DOHH2 (cell line): ENCODE data around the gene CEMIP2.

Source experiments
- H3F3A ChIP-seq: fragments of 200-600 bp; sonication (generic), shearing (Covaris generic); 2 replicates; pipeline ENCODE4 v1.6.0; 2016; ENCODE audit warnings: antibody characterized with exemption, mild to moderate bottlenecking; ENCODE audit not compliant: control insufficient read depth, insufficient read depth
- H3K27ac ChIP-seq: fragments of 200-600 bp; sonication (generic); 2 replicates; pipeline ENCODE4 v1.5.1; 2014; ENCODE audit warnings: low read depth, mild to moderate bottlenecking, low read length, moderate library complexity
- H3K27me3 ChIP-seq: fragments of 200-600 bp; sonication (generic); 2 replicates; pipeline ENCODE4 v1.6.1; 2014; ENCODE audit warnings: mild to moderate bottlenecking, low read length, mixed read lengths; ENCODE audit not compliant: control insufficient read depth
- H3K36me3 ChIP-seq: fragments of 200-600 bp; sonication (generic); 2 replicates; pipeline ENCODE4 v1.6.1; 2014; ENCODE audit warnings: mild to moderate bottlenecking, low read length, moderate library complexity, mixed read lengths; ENCODE audit not compliant: control insufficient read depth
- H3K4me1 ChIP-seq: fragments of 200-600 bp; sonication (generic); 2 replicates; pipeline ENCODE4 v1.6.1; 2014; ENCODE audit warnings: mild to moderate bottlenecking, low read length, mixed read lengths; ENCODE audit not compliant: control insufficient read depth
- H3K4me2 ChIP-seq: fragments of 200-600 bp; sonication (generic); 2 replicates; pipeline ENCODE4 v1.6.0; 2014; ENCODE audit warnings: mild to moderate bottlenecking, low read length, moderate library complexity
- H3K4me3 ChIP-seq: fragments of 200-600 bp; sonication (generic); 2 replicates; pipeline ENCODE4 v1.5.1; 2014; ENCODE audit warnings: mild to moderate bottlenecking, low read length, mixed read lengths
- H3K79me2 ChIP-seq: fragments of 200-600 bp; sonication (generic); 2 replicates; pipeline ENCODE4 v1.6.1; 2014; ENCODE audit warnings: mild to moderate bottlenecking, low read length, mixed read lengths; ENCODE audit not compliant: control insufficient read depth
- H3K9me2 ChIP-seq: fragments of 200-600 bp; sonication (generic); replicated peaks from 2 replicates; pipeline ENCODE4 v1.6.1; 2014; ENCODE audit warnings: mild to moderate bottlenecking, low read length, mixed read lengths; ENCODE audit not compliant: control insufficient read depth
- H3K9me3 ChIP-seq: fragments of 200-600 bp; sonication (generic); 2 replicates; pipeline ENCODE4 v1.6.1; 2014; ENCODE audit warnings: antibody characterized with exemption, low read length, mixed read lengths; ENCODE audit not compliant: control insufficient read depth, insufficient read depth
- H4K20me1 ChIP-seq: fragments of 200-600 bp; sonication (generic); 2 replicates; pipeline ENCODE4 v1.6.0; 2014; ENCODE audit warnings: low read depth, mild to moderate bottlenecking, antibody characterized with exemption, low read length, moderate library complexity; ENCODE audit not compliant: control insufficient read depth, insufficient read depth
- EZH2phosphoT487 ChIP-seq: fragments of 200-600 bp; sonication (generic); IDR thresholded peaks from 2 replicates; pipeline ENCODE4 v1.6.1; 2017; ENCODE audit warnings: borderline replicate concordance, mild to moderate bottlenecking, antibody characterized with exemption, low read length, moderate library complexity, mixed read lengths
- TF ChIP-seq, protein P1 (sequence below): fragments of 200-600 bp; sonication (generic); IDR thresholded peaks from one replicate; pipeline ENCODE4 v1.5.1; 2014; ENCODE audit warnings: antibody characterized with exemption, mild to moderate bottlenecking, low read depth, low read length; ENCODE audit not compliant: poor library complexity, severe bottlenecking

CEMIP2 gene

DNA sequence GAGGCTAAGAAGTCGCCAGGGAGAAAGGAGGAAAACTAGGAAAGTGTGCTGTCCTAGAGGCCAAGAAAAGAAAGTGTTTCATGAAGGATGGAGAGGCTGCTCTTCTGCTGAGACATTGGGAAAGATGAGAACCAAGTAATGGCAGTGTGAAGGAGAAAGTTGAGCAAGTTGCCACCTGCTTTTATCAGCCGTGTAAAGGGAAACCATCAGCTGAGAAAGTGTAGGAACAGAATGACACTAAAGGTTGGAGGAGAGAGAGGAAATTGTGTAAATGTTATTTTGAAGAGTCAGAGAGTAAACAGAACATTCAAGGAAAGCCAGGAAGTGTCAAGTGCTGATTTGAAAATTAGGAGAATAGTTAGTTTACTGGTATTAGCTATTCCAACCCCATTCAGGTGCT lies 125.0 kb downstream of the CEMIP2 start:
- Histone ChIP-seq H3K9me3 (no peaks in the 10 kb centered on the region), H3F3A (no peaks in the 10 kb centered on the region), H3K27ac (no peak overlapping the region), H3K9me2 (no peaks in the 10 kb centered on the region), H3K4me2 (no peak overlapping the region), H3K4me1 (peaks cover 8% of the 10 kb centered on the region), H3K79me2 (no peaks in the 10 kb centered on the region), H3K4me3 (no peak overlapping the region), H4K20me1 (no peaks in the 10 kb centered on the region), H3K36me3 (no peaks in the 10 kb centered on the region), H3K27me3 (peaks cover 4% of the 10 kb centered on the region)
- TF ChIP-seq EZH2phosphoT487, result no peak
- TF ChIP-seq, protein P1, sequence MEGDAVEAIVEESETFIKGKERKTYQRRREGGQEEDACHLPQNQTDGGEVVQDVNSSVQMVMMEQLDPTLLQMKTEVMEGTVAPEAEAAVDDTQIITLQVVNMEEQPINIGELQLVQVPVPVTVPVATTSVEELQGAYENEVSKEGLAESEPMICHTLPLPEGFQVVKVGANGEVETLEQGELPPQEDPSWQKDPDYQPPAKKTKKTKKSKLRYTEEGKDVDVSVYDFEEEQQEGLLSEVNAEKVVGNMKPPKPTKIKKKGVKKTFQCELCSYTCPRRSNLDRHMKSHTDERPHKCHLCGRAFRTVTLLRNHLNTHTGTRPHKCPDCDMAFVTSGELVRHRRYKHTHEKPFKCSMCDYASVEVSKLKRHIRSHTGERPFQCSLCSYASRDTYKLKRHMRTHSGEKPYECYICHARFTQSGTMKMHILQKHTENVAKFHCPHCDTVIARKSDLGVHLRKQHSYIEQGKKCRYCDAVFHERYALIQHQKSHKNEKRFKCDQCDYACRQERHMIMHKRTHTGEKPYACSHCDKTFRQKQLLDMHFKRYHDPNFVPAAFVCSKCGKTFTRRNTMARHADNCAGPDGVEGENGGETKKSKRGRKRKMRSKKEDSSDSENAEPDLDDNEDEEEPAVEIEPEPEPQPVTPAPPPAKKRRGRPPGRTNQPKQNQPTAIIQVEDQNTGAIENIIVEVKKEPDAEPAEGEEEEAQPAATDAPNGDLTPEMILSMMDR, result no peak

DNA sequence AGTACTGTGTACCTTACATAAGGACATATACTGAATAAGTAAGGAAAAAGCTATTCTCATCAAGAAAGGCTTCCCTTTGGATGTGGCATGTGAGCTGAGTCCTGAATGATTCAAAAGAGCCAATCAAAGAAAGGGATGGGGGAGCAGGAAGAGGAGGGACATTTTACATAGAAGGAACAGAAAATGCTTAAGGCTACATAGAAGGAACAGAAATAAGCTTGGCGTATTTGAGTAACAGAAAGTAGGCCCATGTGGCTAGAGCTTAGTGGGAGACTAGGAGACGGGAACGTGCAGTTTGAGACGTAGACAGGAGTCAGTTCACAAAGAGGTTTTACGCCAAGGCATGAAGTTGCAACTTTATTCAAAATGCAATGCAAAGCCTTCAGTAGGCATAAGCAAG lies 126.3 kb downstream of the CEMIP2 start:
- TF ChIP-seq, protein P1, result no peak
- no peak for TF ChIP-seq EZH2phosphoT487
- Histone ChIP-seq H3K27me3 (peaks cover 4% of the 10 kb centered on the region), H4K20me1 (no peaks in the 10 kb centered on the region), H3K4me3 (no peak overlapping the region), H3K4me1 (peaks cover 3% of the 10 kb centered on the region), H3K9me2 (no peaks in the 10 kb centered on the region), H3K79me2 (no peaks in the 10 kb centered on the region), H3F3A (no peaks in the 10 kb centered on the region), H3K4me2 (no peak overlapping the region), H3K36me3 (no peaks in the 10 kb centered on the region), H3K9me3 (no peaks in the 10 kb centered on the region), H3K27ac (no peak overlapping the region)

DNA sequence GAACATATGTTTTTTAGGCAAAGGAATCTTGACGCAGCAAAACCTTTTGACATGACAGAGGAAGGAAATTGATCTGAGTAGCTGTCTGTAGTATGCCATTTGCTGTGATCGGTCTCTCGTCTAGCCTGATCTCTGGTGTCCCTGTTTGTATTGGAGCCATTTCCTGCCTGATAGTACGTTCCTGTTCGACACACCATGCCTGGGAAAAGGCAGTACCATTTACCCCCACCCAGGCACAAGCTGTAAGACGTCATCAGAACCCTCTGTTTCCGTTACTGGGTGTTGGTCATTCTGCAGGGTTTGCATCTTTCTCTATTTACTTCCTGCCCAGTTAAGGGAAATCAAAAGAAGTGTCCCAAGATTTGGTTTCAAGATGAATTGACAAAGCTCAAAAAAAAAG lies 129.7 kb downstream of the CEMIP2 start:
- H3F3A ChIP-seq, result no peaks in the 10 kb centered on the region
- no peaks in the 10 kb centered on the region for H3K9me2 ChIP-seq
- no peak overlapping the region for H3K4me2 ChIP-seq
- H3K27ac ChIP-seq, result no peak overlapping the region
- no peaks in the 10 kb centered on the region for H4K20me1 ChIP-seq
- H3K4me1 ChIP-seq, result no peaks in the 10 kb centered on the region
- H3K4me3 ChIP-seq, result no peak overlapping the region
- H3K79me2 ChIP-seq, result no peaks in the 10 kb centered on the region
- peaks cover 4% of the 10 kb centered on the region for H3K27me3 ChIP-seq
- H3K9me3 ChIP-seq, result no peaks in the 10 kb centered on the region
- TF ChIP-seq EZH2phosphoT487, result no peak
- TF ChIP-seq, protein P1, result no peak
- H3K36me3 ChIP-seq, result no peaks in the 10 kb centered on the region

DNA sequence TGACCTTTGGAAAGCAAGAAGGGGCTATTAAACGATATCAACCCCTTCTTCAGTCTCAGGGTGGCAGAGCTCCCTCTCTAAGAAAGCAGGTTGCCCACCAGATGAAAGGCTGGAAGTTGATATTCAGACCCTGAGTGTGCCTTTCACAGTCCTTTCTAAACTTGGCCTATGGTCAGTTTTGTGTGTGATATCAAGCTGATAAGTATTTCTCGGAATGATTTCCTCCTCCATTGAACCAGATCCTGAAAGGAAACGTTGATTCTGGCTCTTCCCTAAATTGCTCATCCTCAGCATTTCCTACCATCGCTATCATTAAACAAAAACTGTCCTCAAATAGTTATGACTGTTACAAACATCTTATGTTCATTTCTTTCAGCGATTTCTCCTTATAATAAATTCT lies 130.4 kb downstream of the CEMIP2 start:
- H3K36me3 ChIP-seq, result no peaks in the 10 kb centered on the region
- peaks cover 4% of the 10 kb centered on the region for H3K27me3 ChIP-seq
- H3K79me2 ChIP-seq, result no peaks in the 10 kb centered on the region
- H3K4me3 ChIP-seq, result no peak overlapping the region
- H3F3A ChIP-seq, result no peaks in the 10 kb centered on the region
- no peak overlapping the region for H3K27ac ChIP-seq
- H3K4me2 ChIP-seq, result no peak overlapping the region
- H3K9me2 ChIP-seq, result no peaks in the 10 kb centered on the region
- no peaks in the 10 kb centered on the region for H4K20me1 ChIP-seq
- H3K4me1 ChIP-seq, result no peaks in the 10 kb centered on the region
- no peaks in the 10 kb centered on the region for H3K9me3 ChIP-seq
- no peak for TF ChIP-seq EZH2phosphoT487
- TF ChIP-seq, protein P1, result no peak
